GM12873 (cell line): ENCODE results near the gene MAPKAP1.

Source experiments
- CTCF ChIP-seq: IDR thresholded peaks from 2 replicates; pipeline ENCODE4 v1.5.1; 2012; ENCODE audit warnings: low read depth, mild to moderate bottlenecking, moderate library complexity, low read length, control low read depth; ENCODE audit not compliant: insufficient read depth; ENCODE audit errors: missing control alignments

MAPKAP1 gene

GRCh38 chr9:125497478-125497877 is 209.5 kb downstream of the MAPKAP1 start:
- no peak for TF ChIP-seq CTCF

GRCh38 chr9:125496313-125496834 is 210.6 kb downstream of the MAPKAP1 start:
- no peak for TF ChIP-seq CTCF

GRCh38 chr9:125495172-125496119 is 211.6 kb downstream of the MAPKAP1 start:
- TF ChIP-seq CTCF, result no peak

- TF ChIP-seq CTCF, result no peak
Observed at GRCh38 chr9:125494653-125494915, 212.4 kb downstream of the MAPKAP1 start.

GRCh38 chr9:125493881-125494652 is 212.9 kb downstream of the MAPKAP1 start:
- TF ChIP-seq CTCF, result no peak

GRCh38 chr9:125493384-125493783 is 213.6 kb downstream of the MAPKAP1 start:
- TF ChIP-seq CTCF, result no peak

- no peak for TF ChIP-seq CTCF
Observed at GRCh38 chr9:125492719-125493118, 214.3 kb downstream of the MAPKAP1 start.
